ENCODE results near the gene C8G.

Gene C8G

GRCh38 chr9:136944212-136944518, 878 bp upstream of the C8G start:
- Histone ChIP-seq H3K4me3 (ENCODE audit: low read length) (peak overlapping the region; percentile 65), H3K9ac (ENCODE audit: low read length) (peak overlapping the region; percentile 42), H3K9me3 (ENCODE audit: control insufficient read depth, low read depth, low read length) (no peaks in the 10 kb centered on the region), H3K27ac (ENCODE audit: low read length) (no peak overlapping the region), H3K36me3 (ENCODE audit: control insufficient read depth, low read depth, low read length) (peaks cover 14% of the 10 kb centered on the region), H3K27me3 (ENCODE audit: control insufficient read depth, insufficient read depth, low read length) (no peaks in the 10 kb centered on the region), H3K4me1 (ENCODE audit: control insufficient read depth, low read depth, low read length) (no peaks in the 10 kb centered on the region)

- Histone ChIP-seq H3K36me3 (ENCODE audit: control insufficient read depth, low read depth, low read length) (peaks cover 8% of the 10 kb centered on the region), H3K4me1 (ENCODE audit: control insufficient read depth, low read depth, low read length) (peaks cover 4% of the 10 kb centered on the region), H3K9me3 (ENCODE audit: control insufficient read depth, low read depth, low read length) (no peaks in the 10 kb centered on the region), H3K27me3 (ENCODE audit: control insufficient read depth, insufficient read depth, low read length) (no peaks in the 10 kb centered on the region), H3K9ac (ENCODE audit: low read length) (no peak overlapping the region), H3K27ac (ENCODE audit: low read length) (no peak overlapping the region), H3K4me3 (ENCODE audit: low read length) (no peak overlapping the region)
Measured at GRCh38 chr9:136945333-136946227, 537 bp downstream of the C8G start.

GRCh38 chr9:136946228-136947027, 1.4 kb downstream of the C8G start:
- Histone ChIP-seq H3K4me1 (ENCODE audit: control insufficient read depth, low read depth, low read length) (peaks cover 5% of the 10 kb centered on the region), H3K36me3 (ENCODE audit: control insufficient read depth, low read depth, low read length) (peaks cover 4% of the 10 kb centered on the region)

GRCh38 chr9:136947028-136947891, 2.2 kb downstream of the C8G start:
- Histone ChIP-seq H3K27me3 (ENCODE audit: control insufficient read depth, insufficient read depth, low read length) (no peaks in the 10 kb centered on the region), H3K36me3 (ENCODE audit: control insufficient read depth, low read depth, low read length) (no peaks in the 10 kb centered on the region), H3K4me1 (ENCODE audit: control insufficient read depth, low read depth, low read length) (peaks cover 5% of the 10 kb centered on the region), H3K9me3 (ENCODE audit: control insufficient read depth, low read depth, low read length) (no peaks in the 10 kb centered on the region), H3K9ac (ENCODE audit: low read length) (no peak overlapping the region), H3K4me3 (ENCODE audit: low read length) (no peak overlapping the region), H3K27ac (ENCODE audit: low read length) (no peak overlapping the region)

More at GRCh38 chr9:136946228-136947027, 1.4 kb downstream of the C8G start:
- no peak overlapping the region for H3K9ac ChIP-seq (ENCODE audit: low read length)
- H3K4me3 ChIP-seq (ENCODE audit: low read length), result no peak overlapping the region
- no peak overlapping the region for H3K27ac ChIP-seq (ENCODE audit: low read length)
- no peaks in the 10 kb centered on the region for H3K9me3 ChIP-seq (ENCODE audit: control insufficient read depth, low read depth, low read length)
- no peaks in the 10 kb centered on the region for H3K27me3 ChIP-seq (ENCODE audit: control insufficient read depth, insufficient read depth, low read length)

GRCh38 chr9:136947955-136948510, 3.0 kb downstream of the C8G start:
- Histone ChIP-seq H3K9me3 (ENCODE audit: control insufficient read depth, low read depth, low read length) (no peaks in the 10 kb centered on the region), H3K4me3 (ENCODE audit: low read length) (no peak overlapping the region), H3K27ac (ENCODE audit: low read length) (no peak overlapping the region), H3K9ac (ENCODE audit: low read length) (no peak overlapping the region), H3K27me3 (ENCODE audit: control insufficient read depth, insufficient read depth, low read length) (no peaks in the 10 kb centered on the region), H3K4me1 (ENCODE audit: control insufficient read depth, low read depth, low read length) (peaks cover 5% of the 10 kb centered on the region), H3K36me3 (ENCODE audit: control insufficient read depth, low read depth, low read length) (no peaks in the 10 kb centered on the region)

- Histone ChIP-seq H3K4me1 (ENCODE audit: control insufficient read depth, low read depth, low read length) (peaks cover 5% of the 10 kb centered on the region), H3K9ac (ENCODE audit: low read length) (peak overlapping the region; percentile 36), H3K36me3 (ENCODE audit: control insufficient read depth, low read depth, low read length) (no peaks in the 10 kb centered on the region), H3K4me3 (ENCODE audit: low read length) (peak overlapping the region; percentile 62), H3K27ac (ENCODE audit: low read length) (no peak overlapping the region), H3K27me3 (ENCODE audit: control insufficient read depth, insufficient read depth, low read length) (no peaks in the 10 kb centered on the region), H3K9me3 (ENCODE audit: control insufficient read depth, low read depth, low read length) (no peaks in the 10 kb centered on the region)
Measured at GRCh38 chr9:136949239-136949816, 4.3 kb downstream of the C8G start.

GRCh38 chr9:136949817-136950655, 5.0 kb downstream of the C8G start:
- Histone ChIP-seq H3K4me3 (ENCODE audit: low read length) (peak overlapping the region; percentile 62), H3K9me3 (ENCODE audit: control insufficient read depth, low read depth, low read length) (no peaks in the 10 kb centered on the region), H3K27me3 (ENCODE audit: control insufficient read depth, insufficient read depth, low read length) (no peaks in the 10 kb centered on the region), H3K4me1 (ENCODE audit: control insufficient read depth, low read depth, low read length) (peaks cover 5% of the 10 kb centered on the region), H3K9ac (ENCODE audit: low read length) (peak overlapping the region; percentile 54), H3K27ac (ENCODE audit: low read length) (no peak overlapping the region), H3K36me3 (ENCODE audit: control insufficient read depth, low read depth, low read length) (no peaks in the 10 kb centered on the region)

GRCh38 chr9:136950656-136951276, 5.7 kb downstream of the C8G start:
- peak overlapping the region; percentile 54 for H3K9ac ChIP-seq (ENCODE audit: low read length)
- peaks cover 5% of the 10 kb centered on the region for H3K4me1 ChIP-seq (ENCODE audit: control insufficient read depth, low read depth, low read length)
- H3K27me3 ChIP-seq (ENCODE audit: control insufficient read depth, insufficient read depth, low read length), result no peaks in the 10 kb centered on the region
- H3K4me3 ChIP-seq (ENCODE audit: low read length), result peak overlapping the region; percentile 62
- no peaks in the 10 kb centered on the region for H3K9me3 ChIP-seq (ENCODE audit: control insufficient read depth, low read depth, low read length)
- H3K36me3 ChIP-seq (ENCODE audit: control insufficient read depth, low read depth, low read length), result no peaks in the 10 kb centered on the region
- H3K27ac ChIP-seq (ENCODE audit: low read length), result no peak overlapping the region

GRCh38 chr9:136951541-136952320, 6.7 kb downstream of the C8G start, which contains the start of gene LCN12:
LCN12 (plus strand) TSS chr9:136952273; CDS start chr9:136952328, 55 bp downstream.
- no peak within 1 kb of the TSS for H3K9ac ChIP-seq (ENCODE audit: low read length)

More at GRCh38 chr9:136951541-136952320, 6.7 kb downstream of the C8G start, which contains the start of gene LCN12:
- Histone ChIP-seq H3K4me1 (ENCODE audit: control insufficient read depth, low read depth, low read length) (peaks cover 5% of the 10 kb centered on the region), H3K27me3 (ENCODE audit: control insufficient read depth, insufficient read depth, low read length) (no peaks in the 10 kb centered on the region), H3K9me3 (ENCODE audit: control insufficient read depth, low read depth, low read length) (no peaks in the 10 kb centered on the region), H3K36me3 (ENCODE audit: control insufficient read depth, low read depth, low read length) (no peaks in the 10 kb centered on the region), H3K4me3 (ENCODE audit: low read length) (no peak within 1 kb of the TSS), H3K27ac (ENCODE audit: low read length) (no peak within 1 kb of the TSS)

Data from iPS-18a (cell line).